NCI-H1092 treated with DMSO at 0.1 percent for 48 hours (cell line): ENCODE data around the gene TMEM120B.
A peak's percentile ranks its signal among the peaks of the same experiment; 100 is the strongest.
"Not testable (repeated sequence)": the region's sequence is repeated elsewhere in the genome, so short reads cannot be mapped to it uniquely, and the experiment has no call there.

ENCODE experiments used
- DNase-seq: peaks from one replicate; lab custom pipeline; 2025; lab: John Stamatoyannopoulos, UW

TMEM120B gene

GRCh38 chr12:121712461-121713256 lies at the start of gene TMEM120B:
Gene TMEM120B, plus strand, starts transcription at chr12:121712752. Its CDS starts 144 bp downstream, at chr12:121712896.
- DNase-seq: peak; percentile 41

- DNase-seq: no peak
Measured at GRCh38 chr12:121663610-121663929, 49.0 kb upstream of the TMEM120B start.

GRCh38 chr12:121666829-121667228 lies 45.7 kb upstream of the TMEM120B start:
- not testable (repeated sequence) for DNase-seq

GRCh38 chr12:121668750-121669520 lies 43.6 kb upstream of the TMEM120B start:
- DNase-seq: peak; percentile 17

DNA sequence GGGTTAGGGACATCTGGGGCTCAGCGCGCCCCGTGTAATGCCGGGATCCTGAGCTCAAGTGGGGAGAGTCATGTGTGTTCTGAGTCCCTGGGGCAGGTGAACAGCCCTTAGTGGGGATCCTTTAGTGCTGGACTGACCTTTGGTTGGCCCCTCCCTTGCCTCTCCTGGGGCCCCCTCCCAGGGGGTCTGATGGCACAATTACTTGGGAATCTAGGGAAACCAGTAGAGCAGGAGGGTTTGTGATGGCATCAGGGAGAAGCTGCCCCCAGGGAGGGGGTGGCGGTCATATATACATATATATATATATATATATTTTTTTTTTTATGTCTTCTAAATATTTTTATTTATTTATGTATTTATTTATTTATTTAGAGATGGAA lies 43.0 kb upstream of the TMEM120B start, which contains the start of gene MORN3:
MORN3 (minus strand) TSS at position 134 of the 380 bp plus-strand sequence. CDS start 171 bp downstream, outside the sequence.
- no peak for DNase-seq

DNA sequence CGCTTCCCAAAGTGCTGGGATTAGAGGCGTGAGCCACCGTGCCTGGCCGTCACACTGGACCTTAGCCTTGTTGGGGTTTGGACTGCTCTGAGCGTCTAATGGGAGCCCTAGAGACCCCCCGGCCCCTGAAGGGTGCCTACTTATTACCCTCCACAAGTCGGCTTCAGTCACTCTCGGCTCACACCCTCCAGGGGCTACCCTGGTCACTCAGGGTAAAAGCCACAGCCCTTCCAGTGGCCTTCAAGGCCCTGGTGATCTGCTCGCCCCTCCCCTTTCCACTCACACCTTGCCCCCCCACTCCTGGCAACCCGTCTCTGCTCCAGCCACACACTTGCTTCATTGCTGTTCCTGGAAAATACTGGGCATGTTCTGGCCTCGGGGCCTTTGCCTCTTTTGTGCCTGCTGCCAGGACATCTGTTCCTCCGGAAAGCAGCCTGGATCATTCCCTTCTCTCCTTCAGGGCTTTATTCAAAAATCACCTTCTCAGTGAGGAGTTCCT lies 39.5 kb upstream of the TMEM120B start:
- DNase-seq: no peak

DNA sequence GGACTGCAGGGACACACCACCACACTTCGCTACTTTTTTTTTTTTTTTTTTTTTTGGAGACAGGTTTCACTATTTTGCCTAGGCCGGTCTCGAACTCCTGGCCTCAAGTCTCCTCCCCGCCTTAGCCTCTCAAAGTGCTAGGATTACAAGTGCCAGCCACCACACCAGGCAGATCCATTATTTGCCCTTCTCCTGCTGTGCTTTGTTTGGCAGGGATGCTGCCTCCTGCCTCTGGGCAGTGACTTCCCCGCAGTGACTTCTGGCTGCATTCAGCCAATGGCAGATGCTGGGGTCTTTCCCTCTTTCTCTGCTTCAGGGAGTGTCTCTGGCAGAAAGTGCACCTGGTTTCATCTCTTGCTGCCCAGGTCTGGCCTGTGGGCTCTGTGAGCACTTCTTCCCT lies 36.4 kb upstream of the TMEM120B start:
- DNase-seq: no peak

DNA sequence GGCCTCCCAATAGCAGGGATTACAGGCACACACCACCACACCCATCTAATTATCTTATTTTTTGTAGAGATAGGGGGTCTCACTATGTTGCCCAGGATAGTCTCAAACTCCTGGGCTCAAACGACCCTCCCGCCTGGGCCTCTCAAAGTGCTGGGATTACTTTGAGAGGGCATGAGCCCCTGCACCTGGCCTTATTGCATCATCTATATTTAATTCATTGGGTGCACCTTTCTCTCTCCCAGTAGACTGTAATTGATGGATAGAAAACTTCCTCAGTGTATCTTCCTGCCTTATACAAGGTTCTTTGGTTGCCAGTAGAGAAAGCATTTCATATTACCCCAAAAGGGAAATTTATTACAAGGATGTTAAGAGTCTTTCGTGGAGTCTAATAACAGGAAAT lies 34.2 kb upstream of the TMEM120B start:
- no peak for DNase-seq

- DNase-seq: no peak
Measured at GRCh38 chr12:121678716-121679300, 33.7 kb upstream of the TMEM120B start.

DNA sequence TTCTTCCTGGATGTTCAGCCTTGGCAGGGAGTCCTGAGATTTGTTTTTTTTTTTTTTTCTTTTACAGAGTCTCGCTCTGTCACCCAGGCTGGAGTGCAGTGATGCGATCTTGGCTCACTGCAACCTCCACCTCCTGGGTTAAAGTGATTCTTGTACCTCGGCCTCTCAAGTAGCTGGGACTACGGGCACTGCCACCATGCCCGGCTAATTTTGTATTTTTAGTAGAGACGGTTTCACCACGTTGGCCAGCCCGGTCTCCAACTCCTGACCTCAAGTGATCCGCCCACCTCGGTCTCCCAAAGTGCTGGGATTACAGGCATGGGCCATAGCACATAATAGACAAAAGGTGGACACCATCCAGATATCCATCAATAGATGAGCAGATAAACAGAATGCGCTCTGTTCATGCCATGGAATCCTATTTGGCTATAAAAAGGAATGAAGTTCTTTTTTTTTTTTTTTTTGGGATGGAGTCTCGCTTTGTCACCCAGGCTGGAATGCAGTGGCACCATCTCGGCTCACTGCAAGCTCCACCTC lies 32.8 kb upstream of the TMEM120B start:
- DNase-seq: not testable (repeated sequence)

DNA sequence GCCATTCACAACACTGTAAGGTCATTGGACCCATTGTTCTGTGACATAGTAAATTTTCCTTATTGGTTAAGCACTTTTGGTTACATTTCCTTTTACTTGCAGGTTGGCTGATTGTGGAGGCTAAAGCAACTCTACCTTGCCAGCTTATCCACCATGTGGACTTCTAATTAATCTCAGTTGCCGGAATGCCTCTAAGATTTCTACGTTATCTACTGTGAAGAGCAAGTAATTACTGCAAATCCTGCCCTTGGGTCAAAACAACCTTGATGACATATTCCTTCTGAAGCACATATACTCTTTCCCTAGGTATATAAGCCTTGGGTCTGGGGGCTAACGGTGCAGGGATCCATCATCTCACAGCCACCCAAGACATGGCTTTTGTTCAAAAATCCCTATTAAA lies 23.6 kb upstream of the TMEM120B start:
- DNase-seq: no peak

DNA sequence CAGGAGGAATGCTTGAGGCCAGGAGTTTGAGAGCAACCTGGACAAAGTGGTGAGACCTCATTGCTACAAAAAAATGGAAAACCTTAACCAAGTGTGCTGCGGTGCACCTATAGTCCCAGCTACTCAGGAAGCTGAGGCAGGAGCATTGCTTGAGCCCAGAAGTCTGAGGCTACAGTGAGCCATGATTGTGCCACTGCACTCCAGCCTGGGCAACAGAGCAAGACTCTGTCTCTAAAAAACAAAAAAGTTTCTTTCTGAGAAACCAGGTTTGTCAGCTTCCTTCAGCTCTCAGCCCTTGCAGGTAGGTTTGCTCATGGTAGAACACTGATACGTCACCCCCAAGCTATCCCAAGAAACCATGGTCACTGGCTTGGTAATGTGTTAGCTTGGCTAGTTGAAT lies 23.1 kb upstream of the TMEM120B start:
- DNase-seq: no peak

DNA sequence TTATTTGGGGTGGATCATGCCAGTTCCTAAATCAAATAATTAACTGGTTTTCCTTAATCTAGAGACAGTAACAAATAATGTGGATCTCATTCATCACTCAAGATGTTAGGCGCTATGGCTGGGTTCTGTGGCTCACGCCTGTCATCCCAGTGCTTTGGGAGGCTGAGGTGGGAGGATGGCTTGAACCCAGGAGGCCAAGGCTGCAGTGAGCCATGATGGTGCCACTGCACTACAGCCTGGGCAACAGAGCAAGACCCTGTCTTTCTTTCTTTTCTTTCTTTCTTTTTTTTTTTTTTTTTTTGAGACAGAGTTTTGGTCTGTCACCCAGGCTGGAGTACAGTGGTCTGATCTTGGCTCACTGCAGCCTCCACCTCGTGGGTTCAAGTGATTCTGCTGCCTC lies 19.8 kb upstream of the TMEM120B start:
- not testable (repeated sequence) for DNase-seq

- DNase-seq: no peak
Measured at GRCh38 chr12:121693155-121693687, 19.3 kb upstream of the TMEM120B start.

GRCh38 chr12:121697093-121697698 lies 15.4 kb upstream of the TMEM120B start:
- peak; percentile 44 for DNase-seq

GRCh38 chr12:121697861-121698260 lies 14.7 kb upstream of the TMEM120B start:
- not testable (repeated sequence) for DNase-seq

DNA sequence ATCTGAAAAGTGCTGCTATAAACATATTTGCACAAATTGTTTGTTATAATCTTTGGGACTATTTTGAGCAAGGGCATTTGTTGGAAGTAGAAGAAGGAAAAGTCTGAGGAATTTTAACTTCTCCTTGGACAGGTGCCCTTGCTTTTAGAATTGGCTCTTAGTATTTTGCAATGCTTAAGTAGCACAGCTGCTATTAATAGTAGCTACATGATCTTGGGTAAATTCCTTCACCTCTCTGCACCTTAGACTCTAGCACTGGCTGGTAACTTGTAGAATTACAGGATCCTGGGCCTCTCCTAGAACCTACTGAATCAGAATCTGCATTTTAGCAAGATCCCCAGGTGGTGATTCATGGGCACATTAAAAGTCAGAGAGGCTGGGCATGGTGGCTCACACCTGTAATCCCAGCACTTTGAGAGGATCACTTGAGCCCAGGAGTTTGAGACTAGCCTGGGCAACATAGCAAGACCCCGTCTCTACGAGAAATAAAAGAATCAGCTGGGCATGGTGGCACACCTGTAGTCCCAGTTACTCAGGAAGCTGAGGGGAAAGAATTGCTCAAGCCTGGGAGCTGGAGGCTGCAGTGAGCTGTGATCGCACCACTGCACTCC lies 10.8 kb upstream of the TMEM120B start:
- DNase-seq: no peak

DNA sequence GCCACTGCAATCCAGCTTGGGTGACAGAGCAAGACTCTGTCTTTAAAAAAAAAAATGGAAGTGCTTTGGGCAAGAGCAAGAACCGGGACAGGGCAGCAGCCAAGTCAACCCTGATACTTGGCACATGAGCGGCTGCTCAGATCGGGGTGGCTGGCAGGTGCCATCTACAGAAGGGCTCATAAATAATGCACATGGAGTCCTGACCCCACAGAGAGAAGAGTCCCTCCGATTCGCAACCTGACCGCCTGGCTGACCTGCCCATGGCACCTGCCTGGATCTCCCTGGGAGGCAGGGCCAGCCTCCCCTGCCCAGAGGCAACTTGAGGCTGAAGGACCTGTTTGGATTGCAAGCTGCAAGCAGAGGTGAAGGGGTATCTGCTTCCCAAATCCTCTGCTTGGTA lies 9.6 kb upstream of the TMEM120B start:
- DNase-seq: no peak

DNA sequence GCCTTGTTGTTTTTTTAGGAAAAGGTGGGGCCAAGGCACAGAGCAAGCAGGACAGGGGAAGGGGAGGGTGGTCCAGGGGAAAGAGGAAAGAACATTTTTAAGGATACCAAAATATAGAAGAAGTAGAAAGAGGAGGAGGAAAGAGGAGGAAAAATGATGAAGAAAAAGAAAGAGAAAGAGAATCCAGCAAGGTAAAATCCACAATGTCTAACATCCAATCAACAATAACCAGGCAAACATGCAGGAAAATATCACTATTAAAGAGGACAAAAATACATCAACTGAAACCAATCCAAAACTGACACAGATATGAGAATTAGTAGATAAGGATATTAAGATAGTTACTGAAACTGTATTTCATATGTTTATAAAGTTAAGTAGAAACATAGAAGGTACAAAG lies 7.0 kb upstream of the TMEM120B start:
- DNase-seq: no peak

GRCh38 chr12:121708313-121709063 lies 4.1 kb upstream of the TMEM120B start:
- DNase-seq: no peak

- DNase-seq: not testable (repeated sequence)
Measured at GRCh38 chr12:121709064-121709424, 3.5 kb upstream of the TMEM120B start.
